Stimulated activated CD4-positive, alpha-beta T cell treated with anti-CD3 and anti-CD28 coated beads, TNF-alpha, amount 100 ng/mL, for 1 hour (primary cell): ENCODE results near the gene GRIP1.

Experiments used
- DNase-seq, 3 donors: peaks; one replicate each; pipeline ENCODE4 v3.0.0-alpha.2; 2020; ENCODE audit warnings: low read depth in 3 of 3, low spot score in 1 of 3

GRIP1 gene

GRCh38 chr12:66603981-66604479, 74.8 kb downstream of the GRIP1 start:
- no peak for DNase-seq

DNA sequence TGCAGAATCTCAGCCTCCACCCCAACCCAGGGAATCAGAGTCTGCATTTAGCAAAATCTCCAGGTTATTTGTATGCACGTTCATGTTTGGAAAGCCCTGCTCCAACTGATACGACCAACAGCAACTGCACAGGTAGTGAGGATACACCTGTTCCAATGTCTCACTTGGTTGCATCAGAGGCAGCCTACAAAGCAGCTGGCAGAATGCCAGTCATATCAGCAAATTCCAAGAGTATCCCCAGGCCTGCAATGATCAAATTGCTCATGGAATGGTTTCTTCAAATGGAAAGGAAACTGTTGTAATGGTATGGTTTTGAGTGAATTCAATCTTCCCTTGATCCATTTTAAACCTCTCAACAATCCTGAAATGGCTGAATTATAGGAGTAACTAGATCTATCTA, 75.4 kb downstream of the GRIP1 start:
- DNase-seq = no peak

DNA sequence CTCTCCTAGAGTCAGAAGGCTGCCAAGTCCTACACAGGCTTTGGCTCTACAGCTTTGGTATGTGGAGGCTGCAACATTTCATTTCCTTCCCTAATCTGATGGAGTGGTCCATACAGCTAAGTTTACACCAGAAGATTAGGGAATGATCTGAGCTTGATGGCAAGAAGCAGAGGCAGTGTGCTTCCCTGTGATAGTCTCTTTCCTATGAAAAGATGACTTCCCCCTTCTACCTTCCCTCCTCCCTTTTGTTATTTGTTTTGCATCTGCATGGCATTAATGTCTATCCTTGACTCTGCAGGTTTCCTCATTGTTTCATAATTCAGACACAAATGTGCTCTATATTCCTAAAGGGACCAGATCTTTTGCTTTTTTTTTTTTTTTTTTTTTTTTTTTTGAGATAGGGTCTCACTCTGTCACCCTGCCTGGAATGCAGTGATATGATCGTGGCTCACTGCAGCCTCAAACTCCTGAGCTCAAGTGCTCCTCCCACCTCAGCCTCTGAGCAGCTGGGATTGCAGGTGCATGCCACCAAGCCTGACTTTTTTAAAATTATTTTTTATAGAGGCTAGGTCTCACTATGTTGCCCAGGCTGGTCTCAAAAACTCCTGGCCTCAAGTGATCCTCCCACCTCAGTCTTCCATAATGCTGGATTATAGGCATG, 76.3 kb downstream of the GRIP1 start:
- no peak for DNase-seq

DNA sequence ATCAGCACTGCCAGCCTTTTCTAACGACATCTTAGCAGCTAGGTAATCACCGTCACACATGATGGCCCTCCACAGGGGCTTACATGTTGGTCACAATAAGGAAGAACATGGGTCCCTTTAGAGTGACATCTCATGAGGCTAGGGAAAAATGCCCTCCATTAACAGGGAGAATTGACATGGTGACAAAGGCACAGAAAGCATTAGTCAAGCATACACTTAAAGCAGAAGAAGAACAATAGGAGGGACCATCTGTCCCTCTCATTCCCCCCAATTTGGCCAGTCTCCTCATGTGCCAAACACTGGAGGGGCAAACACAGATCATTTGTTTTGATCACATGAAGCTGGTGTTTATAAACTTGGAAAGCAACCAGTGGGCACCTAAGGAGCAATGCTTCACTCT, 78.0 kb downstream of the GRIP1 start:
- no peak for DNase-seq

- no peak for DNase-seq
Measured at GRCh38 chr12:66599816-66600215, 79.1 kb downstream of the GRIP1 start.

DNA sequence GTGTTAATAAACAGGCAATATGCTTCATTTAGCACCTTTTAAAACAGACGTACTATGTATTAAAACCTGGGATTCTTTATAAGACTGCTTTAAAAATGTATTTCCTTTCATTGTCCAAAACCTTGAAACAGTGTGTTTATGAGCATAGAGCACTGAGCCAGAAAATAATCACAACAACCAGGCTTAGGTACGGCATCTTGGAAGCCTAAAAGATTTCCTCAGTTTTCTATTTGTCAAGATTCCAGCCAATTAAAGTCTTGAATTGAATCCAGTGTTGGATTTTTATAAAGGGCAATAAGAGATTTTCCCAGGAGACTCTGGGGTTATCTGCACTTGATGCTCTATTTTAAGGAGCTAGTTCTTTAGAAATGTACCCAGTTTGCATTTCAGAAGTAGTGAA, 80.3 kb downstream of the GRIP1 start:
- DNase-seq = no peak

- DNase-seq = no peak
Measured at GRCh38 chr12:66598079-66598478, 80.8 kb downstream of the GRIP1 start.

DNA sequence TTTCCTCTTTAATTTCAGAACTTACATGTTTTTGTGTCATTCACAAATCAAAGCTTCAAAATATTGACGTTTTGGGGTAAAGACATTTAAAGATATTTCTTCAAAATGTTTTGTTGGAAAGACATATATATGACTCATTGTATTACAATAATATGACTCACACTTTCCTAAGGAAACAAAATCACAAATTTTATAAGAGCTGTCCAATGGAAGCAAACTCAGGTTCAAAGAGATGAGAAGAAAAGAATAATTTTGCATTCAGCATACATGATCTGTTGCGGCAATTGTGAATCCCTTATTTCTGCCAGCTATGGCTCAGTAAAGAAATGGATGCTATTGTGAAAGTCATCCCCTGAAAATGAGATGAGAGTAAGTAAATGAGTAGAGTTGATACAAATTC, 82.7 kb downstream of the GRIP1 start:
- DNase-seq = no peak

DNA sequence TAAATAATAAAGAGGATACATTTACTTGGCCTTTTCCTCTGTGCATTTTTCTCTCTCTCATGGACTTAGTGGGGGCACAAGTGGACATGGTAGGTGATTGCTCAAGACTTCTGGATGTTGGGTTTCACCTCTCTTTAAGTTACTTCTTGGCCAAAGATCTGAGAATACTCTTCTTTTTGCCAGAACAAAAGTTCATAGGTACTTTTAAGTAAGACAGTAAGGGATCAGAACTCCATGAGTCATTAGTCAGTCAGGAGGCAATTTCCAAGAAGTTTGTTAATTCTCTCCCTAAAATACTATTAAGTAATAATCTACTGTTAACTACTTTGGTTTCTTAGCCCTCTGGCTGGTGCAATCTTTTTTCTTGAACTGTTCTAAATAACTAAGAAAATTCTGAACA, 84.2 kb downstream of the GRIP1 start:
- DNase-seq = no peak

- no peak for DNase-seq
Measured at GRCh38 chr12:66590275-66590985, 88.4 kb downstream of the GRIP1 start.

GRCh38 chr12:66589095-66589494, 89.8 kb downstream of the GRIP1 start:
- DNase-seq = no peak

- DNase-seq = no peak
Measured at GRCh38 chr12:66587912-66588311, 91.0 kb downstream of the GRIP1 start.

DNA sequence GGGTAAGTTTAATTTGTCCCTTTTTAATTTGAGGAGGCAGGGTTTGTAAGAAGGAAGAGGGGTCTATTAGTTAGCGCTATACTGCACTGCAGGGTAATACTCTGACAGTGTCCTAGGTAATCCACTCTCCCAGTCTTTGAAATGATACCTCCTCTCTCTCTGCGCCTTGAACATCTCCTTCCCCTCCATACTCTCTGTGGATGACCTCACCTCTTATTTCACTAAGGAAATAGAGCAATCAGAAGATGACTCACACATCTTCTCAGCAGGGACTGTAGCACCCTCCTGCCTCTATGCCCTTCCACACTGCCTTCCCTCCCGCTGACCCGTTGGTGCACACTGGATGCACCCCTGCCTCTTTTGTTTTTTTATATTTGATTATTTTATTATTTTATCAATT, 94.2 kb downstream of the GRIP1 start:
- DNase-seq = no peak

DNA sequence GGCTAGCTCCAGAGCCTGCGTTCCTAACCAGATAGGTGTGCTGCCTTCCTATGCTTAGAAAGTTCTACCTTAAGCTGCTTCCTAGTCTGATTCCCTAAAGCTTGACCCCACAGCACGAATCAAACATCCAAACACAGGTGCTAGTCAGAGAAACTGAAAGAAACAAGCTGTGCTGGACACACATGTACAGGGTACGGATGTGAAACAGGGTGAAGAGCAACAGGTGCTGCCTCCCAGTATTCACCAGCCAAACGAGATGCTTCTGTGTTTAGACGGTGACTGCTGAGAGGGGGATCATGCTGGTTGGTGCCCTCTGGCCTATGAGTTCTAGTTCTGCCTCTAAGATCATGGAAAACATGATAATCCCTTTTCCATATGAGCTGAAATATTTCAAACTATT, 105.3 kb downstream of the GRIP1 start:
- DNase-seq = no peak

GRCh38 chr12:66572845-66573244, 106.0 kb downstream of the GRIP1 start:
- no peak for DNase-seq

DNA sequence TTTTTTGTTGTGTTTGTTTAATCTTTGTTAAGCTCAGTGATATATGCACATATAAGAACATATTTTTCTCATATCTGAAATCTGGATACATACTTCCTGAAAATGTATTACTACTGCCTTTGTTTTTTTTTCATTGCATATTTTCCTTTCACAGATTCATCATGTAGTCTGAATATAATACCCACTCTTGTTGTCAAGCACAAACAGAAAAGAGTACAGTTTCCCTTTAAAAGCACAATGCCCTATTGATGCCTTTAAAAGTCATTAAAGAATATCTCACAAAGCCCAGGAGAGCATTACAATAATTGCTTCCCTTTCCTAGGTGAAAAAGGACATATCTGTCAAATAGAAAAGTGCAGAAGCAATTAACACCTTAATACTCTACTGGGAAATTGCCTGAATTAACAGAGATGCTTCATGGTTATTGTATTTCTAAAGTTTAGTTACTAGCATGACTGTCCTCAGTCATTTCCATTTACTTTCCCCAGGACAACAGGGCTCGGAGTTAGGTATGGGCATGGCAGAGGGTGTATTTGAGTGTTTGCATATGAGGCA, 107.4 kb downstream of the GRIP1 start:
- DNase-seq = no peak

DNA sequence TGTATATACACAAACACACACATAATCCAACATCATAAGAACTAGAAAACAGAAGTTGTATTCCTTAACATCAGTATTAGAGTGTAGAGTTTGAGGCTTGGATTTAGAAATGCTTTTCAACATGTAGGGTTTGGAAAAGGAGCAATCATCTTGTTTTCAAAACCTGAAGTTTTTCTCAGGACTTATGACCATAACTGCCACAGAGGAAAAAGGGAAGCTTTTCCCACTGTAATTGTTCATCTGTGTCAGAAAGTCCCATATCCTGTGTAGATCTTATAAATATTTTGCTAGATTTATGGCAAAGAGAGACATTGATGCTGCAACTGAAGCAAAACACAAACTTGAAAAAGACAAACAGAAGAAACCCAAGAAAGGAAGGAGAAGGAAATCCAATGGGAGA, 115.7 kb downstream of the GRIP1 start:
- no peak for DNase-seq

DNA sequence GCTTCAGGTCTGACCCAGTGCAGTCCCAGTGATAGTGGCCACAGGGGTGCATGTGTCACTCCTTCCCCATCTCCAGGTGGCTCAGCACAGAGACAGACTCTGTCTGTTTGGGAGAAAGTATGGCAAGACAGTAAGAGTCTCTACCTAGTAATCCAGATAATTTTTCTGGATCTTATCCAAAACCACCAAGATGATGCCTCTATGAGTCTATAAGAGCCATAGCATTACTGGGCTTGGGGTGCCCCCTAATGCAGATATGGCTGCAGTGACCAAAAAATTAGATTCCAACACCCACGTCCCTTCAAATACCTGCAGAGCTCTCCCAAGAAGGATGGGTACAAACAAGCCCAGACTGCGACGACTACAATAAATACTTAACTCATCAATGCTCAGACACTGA, 123.8 kb downstream of the GRIP1 start:
- no peak for DNase-seq

- no peak for DNase-seq
Measured at GRCh38 chr12:66552716-66553115, 126.2 kb downstream of the GRIP1 start.

GRCh38 chr12:66550626-66551025, 128.2 kb downstream of the GRIP1 start:
- DNase-seq = no peak

- no peak for DNase-seq
Measured at GRCh38 chr12:66549050-66549389, 129.9 kb downstream of the GRIP1 start.

DNA sequence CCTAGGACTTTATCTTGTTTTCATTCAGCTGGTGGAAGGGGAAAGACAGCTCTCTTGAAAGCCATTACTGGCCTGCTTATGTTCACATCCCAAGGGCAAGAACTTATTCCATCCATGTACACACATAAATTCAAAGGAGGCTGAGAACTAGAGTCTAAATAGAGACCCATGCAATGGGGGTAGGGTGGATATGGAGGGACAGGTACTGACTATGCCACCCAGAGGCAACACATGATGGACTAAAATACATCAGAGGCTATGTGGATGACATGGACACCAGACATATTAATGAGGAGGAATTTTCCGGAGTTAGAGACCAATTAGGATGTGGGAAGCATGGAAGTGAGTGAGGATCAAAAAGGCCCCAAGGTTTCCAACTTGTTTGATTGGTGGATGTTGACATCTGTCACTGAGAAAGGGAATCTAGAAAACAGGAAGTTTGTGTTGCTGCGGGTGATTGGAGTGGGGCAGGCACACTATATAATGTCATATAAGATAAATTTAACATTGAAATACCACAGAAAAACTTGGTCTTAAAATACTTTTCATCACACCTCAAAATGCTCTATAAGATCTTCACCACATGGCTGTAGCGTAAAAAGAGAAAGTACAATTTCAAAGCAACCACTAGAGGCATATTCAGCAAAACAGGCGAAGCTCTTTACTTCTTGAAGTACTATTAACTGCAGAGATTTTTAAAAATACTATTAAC, 130.4 kb downstream of the GRIP1 start:
- DNase-seq = no peak
